HEK293 (cell line): Measurements from ENCODE around the gene PLEKHA6.

ENCODE experiments used
- YY1 ChIP-seq: fragments of 450-650 bp; formaldehyde crosslinking; IDR thresholded peaks from 2 replicates; pipeline ENCODE4 v1.5.1; 2018; ENCODE audit warnings: missing biosample characterization, missing genetic modification characterization
- ZNF707 ChIP-seq: fragments of 450-650 bp; formaldehyde crosslinking; IDR thresholded peaks from 2 replicates; pipeline ENCODE4 v1.5.1; 2016; ENCODE audit warnings: missing biosample characterization, missing genetic modification characterization
- TF ChIP-seq, protein P1 (sequence below): fragments of 450-650 bp; formaldehyde crosslinking; IDR thresholded peaks from 2 replicates; pipeline ENCODE4 v1.5.1; 2016; ENCODE audit warnings: missing biosample characterization, missing genetic modification characterization

DNA sequence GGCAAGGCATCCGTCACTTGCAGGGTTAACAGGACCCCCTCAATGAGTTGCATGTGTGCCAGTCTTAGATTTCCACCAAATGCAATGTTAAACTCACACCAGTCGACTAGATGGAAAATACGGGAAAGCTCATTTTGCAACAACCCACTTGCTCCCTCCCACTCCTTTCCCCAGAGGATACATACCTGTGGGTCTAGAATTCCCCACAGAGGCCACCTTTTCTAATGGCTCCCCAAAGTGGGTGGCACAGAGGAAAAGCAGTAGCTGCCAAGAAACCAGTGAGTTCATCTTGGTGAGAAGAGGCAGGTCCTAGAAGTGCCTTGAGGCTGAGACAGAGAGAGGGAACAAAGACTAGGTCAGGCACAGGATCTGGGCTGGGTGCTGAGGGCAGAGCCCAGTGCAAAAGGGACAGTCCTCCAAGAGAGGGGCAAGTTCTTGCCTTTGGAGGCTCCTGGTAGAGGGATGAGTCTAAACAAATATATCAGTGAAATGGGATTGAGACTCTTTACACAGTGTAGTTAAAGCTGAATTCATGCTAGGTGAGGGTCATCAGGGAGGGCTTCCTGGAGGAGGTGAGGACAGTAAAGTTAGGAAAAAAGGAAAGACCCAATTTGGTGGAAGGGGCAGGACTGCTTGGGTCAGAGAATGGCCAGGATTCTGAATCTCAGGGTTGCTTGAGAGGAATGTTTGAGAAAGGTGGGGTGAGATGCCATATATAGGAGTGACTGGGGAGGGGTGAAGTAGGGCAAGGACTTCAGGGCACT lies 167.0 kb downstream of the PLEKHA6 start:
- TF ChIP-seq ZNF707 (tag by site-specific recombination) (no peak), YY1 (no peak)
- TF ChIP-seq, protein P1, sequence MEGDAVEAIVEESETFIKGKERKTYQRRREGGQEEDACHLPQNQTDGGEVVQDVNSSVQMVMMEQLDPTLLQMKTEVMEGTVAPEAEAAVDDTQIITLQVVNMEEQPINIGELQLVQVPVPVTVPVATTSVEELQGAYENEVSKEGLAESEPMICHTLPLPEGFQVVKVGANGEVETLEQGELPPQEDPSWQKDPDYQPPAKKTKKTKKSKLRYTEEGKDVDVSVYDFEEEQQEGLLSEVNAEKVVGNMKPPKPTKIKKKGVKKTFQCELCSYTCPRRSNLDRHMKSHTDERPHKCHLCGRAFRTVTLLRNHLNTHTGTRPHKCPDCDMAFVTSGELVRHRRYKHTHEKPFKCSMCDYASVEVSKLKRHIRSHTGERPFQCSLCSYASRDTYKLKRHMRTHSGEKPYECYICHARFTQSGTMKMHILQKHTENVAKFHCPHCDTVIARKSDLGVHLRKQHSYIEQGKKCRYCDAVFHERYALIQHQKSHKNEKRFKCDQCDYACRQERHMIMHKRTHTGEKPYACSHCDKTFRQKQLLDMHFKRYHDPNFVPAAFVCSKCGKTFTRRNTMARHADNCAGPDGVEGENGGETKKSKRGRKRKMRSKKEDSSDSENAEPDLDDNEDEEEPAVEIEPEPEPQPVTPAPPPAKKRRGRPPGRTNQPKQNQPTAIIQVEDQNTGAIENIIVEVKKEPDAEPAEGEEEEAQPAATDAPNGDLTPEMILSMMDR = no peak
